GM12801 (cell line): Measurements from ENCODE around the gene KIF20A.

Source experiments
- TF ChIP-seq, protein P1 (sequence below): IDR thresholded peaks from one replicate; pipeline ENCODE4 v1.5.1; 2011; ENCODE audit warnings: control low read depth; ENCODE audit not compliant: insufficient read length; ENCODE audit errors: extremely low read depth

Gene KIF20A

DNA sequence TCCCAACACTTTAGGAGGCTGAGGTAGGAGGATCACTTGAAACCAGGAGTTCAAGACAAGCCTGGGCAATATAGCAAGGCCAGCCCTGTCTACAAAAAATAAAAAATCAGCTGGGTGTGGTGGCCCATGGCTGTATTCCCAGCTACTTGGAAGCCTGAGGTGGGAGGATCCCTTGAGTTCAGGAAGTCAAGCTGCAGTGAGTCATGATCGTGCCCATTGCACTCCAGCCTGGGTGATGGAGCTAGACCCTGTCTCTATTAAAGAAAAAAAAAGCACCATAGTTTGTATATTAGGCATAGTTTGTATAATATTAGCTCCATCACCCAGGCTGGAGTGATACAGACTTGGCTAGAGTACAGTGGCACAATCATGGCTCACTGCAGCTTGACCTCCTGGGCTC lies 30.1 kb upstream of the KIF20A start:
- TF ChIP-seq, protein P1, sequence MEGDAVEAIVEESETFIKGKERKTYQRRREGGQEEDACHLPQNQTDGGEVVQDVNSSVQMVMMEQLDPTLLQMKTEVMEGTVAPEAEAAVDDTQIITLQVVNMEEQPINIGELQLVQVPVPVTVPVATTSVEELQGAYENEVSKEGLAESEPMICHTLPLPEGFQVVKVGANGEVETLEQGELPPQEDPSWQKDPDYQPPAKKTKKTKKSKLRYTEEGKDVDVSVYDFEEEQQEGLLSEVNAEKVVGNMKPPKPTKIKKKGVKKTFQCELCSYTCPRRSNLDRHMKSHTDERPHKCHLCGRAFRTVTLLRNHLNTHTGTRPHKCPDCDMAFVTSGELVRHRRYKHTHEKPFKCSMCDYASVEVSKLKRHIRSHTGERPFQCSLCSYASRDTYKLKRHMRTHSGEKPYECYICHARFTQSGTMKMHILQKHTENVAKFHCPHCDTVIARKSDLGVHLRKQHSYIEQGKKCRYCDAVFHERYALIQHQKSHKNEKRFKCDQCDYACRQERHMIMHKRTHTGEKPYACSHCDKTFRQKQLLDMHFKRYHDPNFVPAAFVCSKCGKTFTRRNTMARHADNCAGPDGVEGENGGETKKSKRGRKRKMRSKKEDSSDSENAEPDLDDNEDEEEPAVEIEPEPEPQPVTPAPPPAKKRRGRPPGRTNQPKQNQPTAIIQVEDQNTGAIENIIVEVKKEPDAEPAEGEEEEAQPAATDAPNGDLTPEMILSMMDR: no peak

DNA sequence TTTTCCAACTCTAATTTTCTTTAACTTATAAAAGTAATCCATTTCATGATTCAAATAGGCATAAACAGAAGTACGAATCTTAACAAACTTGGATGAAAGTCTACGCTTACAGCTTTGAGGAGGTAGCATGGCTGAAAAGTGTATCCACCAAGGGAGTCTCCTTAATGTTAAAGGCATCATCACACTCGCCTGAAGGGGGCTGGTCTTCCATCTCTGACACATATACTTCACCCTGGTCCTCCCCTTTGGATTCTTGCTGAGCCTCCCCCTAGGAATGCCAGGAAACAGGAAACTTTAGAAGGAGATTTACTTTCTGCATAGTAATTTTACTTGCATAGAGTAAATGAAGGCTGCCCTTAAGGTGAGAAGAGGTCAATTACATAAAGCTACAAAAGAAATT lies 29.4 kb upstream of the KIF20A start:
- TF ChIP-seq, protein P1: no peak

DNA sequence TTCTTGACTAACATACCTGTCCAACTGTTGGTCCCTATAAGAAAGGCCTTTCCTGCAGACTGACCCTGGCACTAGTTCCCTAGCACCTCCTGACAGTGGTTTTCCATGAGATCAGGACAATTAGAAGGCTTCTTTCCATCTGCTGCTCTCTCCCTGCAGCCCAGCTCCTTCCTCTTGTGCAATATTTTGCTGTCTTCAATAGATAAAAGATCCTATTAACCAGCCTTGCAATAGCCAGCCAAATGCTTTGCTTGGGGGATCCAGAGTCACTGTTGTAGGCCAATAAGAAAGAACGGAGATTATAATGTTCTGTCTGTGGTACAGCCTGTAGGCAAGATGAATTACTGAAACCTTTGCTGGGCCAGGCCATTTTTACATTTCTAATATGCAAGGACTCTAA lies 21.3 kb upstream of the KIF20A start:
- TF ChIP-seq, protein P1: no peak

DNA sequence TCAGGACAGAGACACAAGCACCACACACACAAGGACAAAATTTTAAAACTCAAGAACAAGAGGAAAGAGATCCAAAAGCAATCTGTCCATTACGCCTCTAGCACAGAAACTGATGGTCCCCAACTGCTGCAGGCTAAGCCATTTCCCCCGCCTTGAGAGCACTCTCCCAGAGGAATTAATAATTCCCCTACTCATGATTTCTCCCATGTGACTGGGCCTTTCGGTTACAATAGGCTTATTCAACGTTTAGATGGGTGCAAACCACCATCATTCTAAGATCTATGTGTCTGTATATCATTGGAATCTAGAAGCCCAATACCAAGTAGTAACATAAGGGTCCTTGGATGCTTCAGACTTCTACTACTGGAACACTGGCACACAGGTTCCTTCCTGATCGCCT lies 19.2 kb upstream of the KIF20A start:
- TF ChIP-seq, protein P1: no peak

DNA sequence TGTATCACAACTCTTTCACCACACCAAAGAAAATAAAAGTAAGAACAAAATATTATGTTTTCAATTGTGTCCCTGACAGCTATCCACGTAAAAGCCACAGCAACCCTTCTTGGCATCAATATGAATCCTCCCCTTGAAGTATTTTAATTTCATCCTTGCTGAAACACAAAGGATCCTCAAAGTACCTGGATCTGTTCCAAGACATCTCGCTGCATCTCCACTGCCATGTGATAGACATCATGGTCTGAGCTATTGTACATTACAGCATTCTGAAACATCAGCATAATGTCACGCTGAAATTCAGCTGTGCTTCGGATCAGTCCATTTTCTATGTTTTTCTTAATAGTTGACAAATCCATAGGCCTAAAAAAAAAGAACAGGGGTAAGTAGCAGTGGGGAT lies 18.2 kb upstream of the KIF20A start:
- TF ChIP-seq, protein P1: no peak

DNA sequence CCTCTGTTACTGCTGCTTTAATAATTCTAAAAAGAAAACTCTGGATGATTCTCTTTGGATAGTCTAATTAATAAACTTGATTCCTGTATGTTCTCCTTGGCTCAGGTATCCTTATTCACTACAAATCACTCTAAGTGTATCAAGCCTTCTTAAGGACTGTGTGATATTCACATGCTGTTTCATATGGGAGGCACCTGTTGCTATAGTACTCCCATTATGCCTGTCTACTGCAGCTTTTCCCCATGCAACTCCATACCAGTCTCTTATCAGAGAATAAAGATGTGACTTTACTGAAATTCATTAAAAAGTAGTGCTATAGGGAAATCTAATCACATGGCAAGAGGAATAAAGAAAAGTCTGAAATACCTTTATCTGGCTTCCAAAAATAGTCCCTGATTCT lies 15.2 kb upstream of the KIF20A start:
- TF ChIP-seq, protein P1: no peak

DNA sequence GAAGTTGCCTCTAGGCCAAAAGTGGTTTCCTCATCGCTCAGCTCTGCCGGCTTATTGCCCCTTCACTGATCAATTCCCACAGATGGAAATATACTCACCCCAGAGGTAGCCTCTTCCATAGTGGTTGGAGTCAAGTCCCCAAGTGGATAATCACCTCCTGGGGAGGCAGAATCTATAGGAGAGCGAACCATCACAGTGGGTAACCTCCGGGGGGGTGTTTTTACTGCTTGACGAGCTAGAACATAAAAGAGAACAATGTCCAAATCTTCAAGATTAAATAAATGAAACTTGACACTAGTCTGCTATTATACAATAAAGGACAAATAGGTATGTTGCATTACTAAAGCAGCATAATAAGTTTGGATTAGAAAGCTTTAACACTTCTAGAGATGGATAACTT lies 9.8 kb upstream of the KIF20A start:
- TF ChIP-seq, protein P1: no peak

DNA sequence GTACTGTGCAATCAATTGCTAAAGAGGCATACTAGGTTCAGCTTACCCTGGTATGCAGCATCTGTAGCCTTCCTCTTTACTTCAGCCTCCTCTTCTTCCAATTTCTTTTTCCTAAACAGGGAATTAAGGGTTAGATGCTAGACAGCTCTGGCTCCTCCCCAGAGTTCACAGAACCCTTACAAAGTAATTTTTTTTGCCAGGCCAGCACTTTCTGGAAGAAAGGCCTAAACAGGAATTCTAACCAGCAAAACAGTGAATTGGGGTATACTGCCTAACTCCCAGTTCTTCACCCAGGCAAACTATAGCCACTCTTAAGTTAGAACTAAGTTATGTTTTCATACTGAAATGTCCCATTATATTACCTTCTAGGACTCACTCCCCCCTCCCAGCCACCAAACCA lies 8.6 kb upstream of the KIF20A start:
- TF ChIP-seq, protein P1: no peak
